ENCODE measurements around the gene PNMT.

The PNMT gene

GRCh38 chr17:39687546-39688474 lies 19.6 kb downstream of the PNMT start, which contains the start of gene PGAP3:
PGAP3 (minus strand) TSS chr17:39688057; CDS start chr17:39688014, 43 bp downstream.
- Histone ChIP-seq H3K36me3 (ENCODE audit: control insufficient read depth in 2 of 2, insufficient read depth in 1 of 2, low read length in 2 of 2) (peaks cover 0 to 1% of the 10 kb centered on the region in 2 experiments; a peak in 2 of 3 replicates), H3K4me1 (ENCODE audit: control insufficient read depth, insufficient read depth, low read length) (0 out of 2 replicates have a peak, but pooled peaks cover 7% of the 10 kb centered on the region)
- CTCF ChIA-PET, result interaction anchor here (0.7 to 3.2 kb wide), 9 partner anchors 10 to 174 kb away, joined by 3 to 11 read pairs (median 4); partner anchors contain the start of gene ERBB2
- TF ChIP-seq ZNF501 (tag by site-specific recombination; IDR thresholded peaks at IDR 0.05) (peak; percentile 68; the same call in 1 of the 2 replicates), ZBTB8A (tag by site-specific recombination; IDR thresholded peaks at IDR 0.05) (peak; percentile 51), ZNF639 (tag by site-specific recombination; IDR thresholded peaks at IDR 0.05) (no peak), BCL6B (tag by site-specific recombination; IDR thresholded peaks at IDR 0.05) (no peak), ZNF843 (tag by site-specific recombination; IDR thresholded peaks at IDR 0.05) (peak; percentile 44; the same call in 1 of the 2 replicates), ZNF302 (tag by site-specific recombination; IDR thresholded peaks at IDR 0.05; ENCODE audit: low read depth) (no peak), ZNF645 (tag by site-specific recombination; IDR thresholded peaks at IDR 0.05) (no peak), ZXDB (tag by site-specific recombination; IDR thresholded peaks at IDR 0.05) (no peak; the same call in 1 of the 2 replicates), ZNF76 (tag by site-specific recombination; IDR thresholded peaks at IDR 0.05; ENCODE audit: borderline replicate concordance, low read depth) (no peak; the same call in 1 of the 2 replicates), ZNF16 (tag by site-specific recombination; IDR thresholded peaks at IDR 0.05; ENCODE audit: low read depth) (no peak), ZNF138 (tag by site-specific recombination; IDR thresholded peaks at IDR 0.05; ENCODE audit: borderline replicate concordance) (no peak), ZBTB49 (tag by site-specific recombination; IDR thresholded peaks at IDR 0.05; ENCODE audit: low read depth) (no peak), ZNF394 (tag by site-specific recombination; IDR thresholded peaks at IDR 0.05; ENCODE audit: borderline replicate concordance) (no peak; the same call in 1 of the 2 replicates), PRDM10 (tag by site-specific recombination; IDR thresholded peaks at IDR 0.05) (peak; percentile 62), BCL11A (tag by site-specific recombination; IDR thresholded peaks at IDR 0.05; ENCODE audit: low read depth) (no peak), ZNF214 (tag by site-specific recombination; IDR thresholded peaks at IDR 0.05; ENCODE audit: borderline replicate concordance) (no peak), ZNF169 (tag by site-specific recombination; IDR thresholded peaks at IDR 0.05) (no peak), ZNF423 (tag by site-specific recombination; IDR thresholded peaks at IDR 0.05) (no peak), HIC1 (tag by site-specific recombination; IDR thresholded peaks at IDR 0.05) (0 out of 2 replicates have a peak, but pooled peaks have one; percentile 45), ZFP69B (tag by site-specific recombination; IDR thresholded peaks at IDR 0.05) (no peak), INSM2 (tag by site-specific recombination; IDR thresholded peaks at IDR 0.05) (no peak)

More at GRCh38 chr17:39687546-39688474, 19.6 kb downstream of the PNMT start, which contains the start of gene PGAP3:
- POLR2A ChIA-PET, result interaction anchor here (0.6 to 4.1 kb wide), 25 partner anchors 9 to 462 kb away, joined by 3 to 42 read pairs (median 3); partner anchors contain the start of genes ERBB2, MIEN1, PSMD3 and STAC2
- Histone ChIP-seq H3K27ac (ENCODE audit: extremely low read depth, low read depth, low read length) (peak within 1 kb of the TSS; percentile 97), H3K4me3 (ENCODE audit: low read depth, low read length) (peak within 1 kb of the TSS; percentile 81), H3K9me3 (ENCODE audit: control insufficient read depth, insufficient read depth, low read depth, low read length) (no peaks in the 10 kb centered on the region)
